B cell (primary cell): ENCODE results near the gene IL12B. TPM values are rescaled to one million over a fixed set of nuclear protein-coding genes. Genes with fewer than 3 reads are reported as not detected.

Experiments used
- polyA plus RNA-seq: library from polyadenylated mRNA; depleted of rRNA; stranded (reverse); fragments of >200 nt; gene quantifications from 2 replicates; pipeline ENCODE4 v1.2.3, GENCODE V29; 2012
- small RNA-seq: library from RNA; depleted of rRNA; stranded (forward); fragments of <200 nt; gene quantifications from one replicate; pipeline ENCODE3, GENCODE V24; 2012; ENCODE audit warnings: low replicate concordance, low read depth; ENCODE audit not compliant: insufficient read length
- total RNA-seq, 2 donors: library from RNA; stranded (reverse); fragments of 120-200 nt in 1 of 2; gene quantifications; 1 replicate in 1 of 2; 2 replicates in 1 of 2; pipeline versions ENCODE4 v1.2.3 to v1.2.4, GENCODE V29; 2013 to 2022

The IL12B gene
- total and polyA plus RNA-seq, 2 donors (not counting 1 experiment from before 2014, with no cell fraction given): 0.15 to 0.17 TPM

Small RNAs within 50 kb of the gene (small RNA-seq; reads per million reads assigned to genes)
- gene RNU4ATAC2P: not detected

Other genes starting within 250 kb of the IL12B start
- gene EBF1, start 230.6 kb downstream of the IL12B start, total RNA-seq: 257 and 260 TPM in 2 replicates
- 56.1 and 65.0 TPM in 2 replicates for gene EBF1, start 230.6 kb downstream of the IL12B start, polyA plus RNA-seq
- gene RNF145, start 120.9 kb downstream of the IL12B start, total RNA-seq: 56.0 and 57.2 TPM in 2 replicates
- 24.5 and 51.9 TPM in 2 replicates for gene RNF145, start 120.9 kb downstream of the IL12B start, polyA plus RNA-seq
- gene UBLCP1, start 67.2 kb downstream of the IL12B start, total RNA-seq: 25.1 and 25.5 TPM in 2 replicates
- gene UBLCP1, start 67.2 kb downstream of the IL12B start, polyA plus RNA-seq: 9.6 and 11.0 TPM in 2 replicates